Effector CD8-positive, alpha-beta T cell (primary cell): Measurements from ENCODE around the gene PERM1.
"Not testable (repeated sequence)": the region's sequence is repeated elsewhere in the genome, so short reads cannot be mapped to it uniquely, and the experiment has no call there.

ENCODE experiments used
- DNase-seq: peaks from one replicate; lab custom pipeline; 2025; lab: John Stamatoyannopoulos, UW

Gene PERM1

DNA sequence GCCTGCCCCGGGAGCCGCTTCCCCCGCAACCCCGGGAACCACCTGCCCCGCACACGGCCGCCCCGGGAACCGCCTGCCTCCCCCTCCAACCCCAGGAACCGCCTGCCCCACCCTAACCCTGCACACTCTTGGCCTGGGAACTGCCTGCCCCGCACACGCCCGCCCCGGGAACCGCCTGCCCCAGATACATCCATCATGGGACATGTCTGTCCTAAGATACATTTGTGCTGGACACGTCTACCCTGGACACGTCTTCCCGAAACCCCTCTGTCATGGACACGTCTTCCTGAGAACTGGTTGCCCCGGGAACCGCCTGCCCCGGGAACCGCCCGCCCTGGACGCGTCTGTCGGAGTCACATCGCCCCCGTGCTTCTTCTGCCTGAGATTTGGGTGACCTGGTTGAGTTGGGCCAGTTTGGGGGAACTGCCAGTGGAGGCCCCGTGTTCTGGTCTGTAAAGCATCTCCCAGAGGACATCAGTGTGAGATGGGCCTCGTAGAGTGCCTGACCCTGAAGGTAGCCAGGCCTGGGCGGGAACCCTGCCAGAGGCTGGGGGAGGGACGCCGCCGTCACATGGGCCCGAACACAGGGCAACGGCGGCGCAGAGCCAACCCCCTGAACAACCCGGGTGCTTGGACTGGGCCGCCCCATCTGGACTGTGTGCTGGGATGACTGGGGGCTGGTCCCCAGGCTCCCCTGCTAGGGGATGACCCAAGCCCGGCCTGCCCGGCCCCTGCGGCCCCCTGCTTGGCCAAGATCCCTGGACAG, 3.6 kb downstream of the PERM1 start:
- no peak for DNase-seq

DNA sequence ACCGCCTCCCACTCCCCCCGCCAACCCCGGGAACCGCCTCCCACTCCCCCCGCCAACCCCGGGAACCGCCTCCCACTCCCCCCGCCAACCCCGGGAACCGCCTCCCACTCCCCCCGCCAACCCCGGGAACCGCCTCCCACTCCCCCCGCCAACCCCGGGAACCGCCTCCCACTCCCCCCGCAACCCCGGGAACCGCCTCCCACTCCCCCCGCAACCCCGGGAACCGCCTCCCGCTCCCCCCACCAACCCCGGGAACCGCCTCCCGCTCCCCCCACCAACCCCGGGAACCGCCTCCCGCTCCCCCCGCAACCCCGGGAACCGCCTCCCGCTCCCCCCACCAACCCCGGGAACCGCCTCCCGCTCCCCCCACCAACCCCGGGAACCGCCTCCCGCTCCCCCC, 5.1 kb downstream of the PERM1 start:
- DNase-seq, result not testable (repeated sequence)

DNA sequence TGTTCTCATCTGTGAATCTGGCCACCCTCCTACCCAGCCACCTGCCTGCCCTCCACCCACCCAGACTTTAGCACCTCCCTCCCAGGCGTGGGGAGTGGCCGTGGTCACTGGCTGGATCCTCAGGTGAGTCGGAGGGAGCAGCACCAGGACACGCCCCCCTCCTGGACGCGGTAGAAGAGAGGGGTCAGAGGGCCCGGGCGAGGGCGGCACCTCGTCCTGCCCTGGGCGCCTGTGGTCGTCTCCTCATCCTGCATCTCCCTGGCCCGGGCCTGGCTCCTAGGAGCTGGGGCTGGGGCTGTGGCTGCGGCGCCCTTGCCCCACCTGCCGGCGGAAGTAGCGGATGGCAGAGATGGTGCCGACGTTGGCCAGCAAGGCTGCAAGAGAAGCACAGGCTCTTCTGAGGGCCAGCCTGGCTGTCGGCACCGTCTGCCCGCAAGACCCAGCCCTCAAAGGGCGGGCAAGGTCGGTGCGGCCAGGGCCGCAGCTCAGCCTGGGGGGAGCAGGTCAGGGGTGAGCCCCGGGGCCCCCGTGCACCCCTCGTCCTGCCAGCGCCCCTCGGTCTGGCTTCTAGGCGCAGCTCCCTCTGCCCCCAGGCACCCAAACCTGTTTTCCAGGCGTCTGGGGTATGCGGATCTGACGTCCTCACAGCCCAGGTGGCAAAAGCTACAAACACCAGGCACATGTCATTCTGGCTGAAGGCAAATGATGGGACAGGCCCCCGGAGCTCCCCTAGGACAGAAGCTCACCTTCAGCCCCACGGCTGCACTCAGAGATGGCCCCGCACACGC, 5.8 kb downstream of the PERM1 start:
- DNase-seq, result peak; percentile 37

DNA sequence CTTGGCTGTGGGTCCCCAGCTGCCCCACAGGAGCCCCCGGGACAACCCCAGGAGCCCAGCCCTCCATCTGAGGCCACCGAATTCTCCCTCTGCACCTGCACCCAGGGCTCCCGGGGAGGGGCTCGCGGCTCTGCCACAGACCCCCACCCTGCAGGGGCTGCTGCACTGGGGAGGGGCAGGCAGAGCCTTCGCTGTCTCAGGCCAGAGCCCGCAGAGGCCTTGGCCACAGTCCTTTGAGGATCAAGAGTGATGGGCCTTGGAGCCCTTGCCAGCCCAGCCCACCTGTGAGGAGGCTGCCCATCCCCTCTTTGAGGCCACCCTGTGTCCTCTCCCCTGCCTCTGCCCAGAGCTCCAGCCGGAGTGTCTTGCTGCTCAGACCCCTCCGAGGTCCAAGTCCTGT, 6.5 kb downstream of the PERM1 start:
- no peak for DNase-seq

DNA sequence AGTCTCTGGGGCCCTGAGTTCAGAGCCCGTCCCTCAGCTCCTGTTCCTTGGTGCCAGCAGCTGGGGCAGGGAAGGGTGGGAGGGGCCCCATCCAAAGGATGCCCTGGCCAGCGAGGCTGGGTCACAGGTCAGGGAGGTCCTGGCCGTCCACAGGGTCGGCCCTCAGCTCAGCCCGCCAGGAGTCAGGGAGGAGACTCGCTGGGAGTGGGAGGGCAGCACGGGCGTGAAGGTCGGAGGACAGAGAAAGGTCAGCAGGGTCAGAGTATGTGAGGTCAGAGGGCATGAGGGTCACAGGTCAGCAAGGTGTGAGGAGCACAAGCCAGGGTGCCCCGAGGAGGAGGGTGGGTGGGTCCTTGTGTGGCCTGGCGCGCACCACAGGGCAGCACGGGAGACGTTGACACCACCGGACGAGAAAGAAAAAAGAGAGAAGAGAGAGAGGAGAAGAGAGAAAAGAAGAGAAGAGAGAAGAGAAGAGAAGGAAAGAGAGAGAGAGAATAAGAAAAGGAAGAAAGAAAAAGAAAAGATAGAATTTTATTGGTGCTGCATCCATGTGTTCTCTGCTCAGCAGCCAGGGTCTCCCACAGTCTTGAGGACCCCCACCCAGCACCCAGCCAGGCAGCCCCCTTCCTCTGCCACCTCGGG, 7.1 kb downstream of the PERM1 start:
- DNase-seq, result no peak

DNA sequence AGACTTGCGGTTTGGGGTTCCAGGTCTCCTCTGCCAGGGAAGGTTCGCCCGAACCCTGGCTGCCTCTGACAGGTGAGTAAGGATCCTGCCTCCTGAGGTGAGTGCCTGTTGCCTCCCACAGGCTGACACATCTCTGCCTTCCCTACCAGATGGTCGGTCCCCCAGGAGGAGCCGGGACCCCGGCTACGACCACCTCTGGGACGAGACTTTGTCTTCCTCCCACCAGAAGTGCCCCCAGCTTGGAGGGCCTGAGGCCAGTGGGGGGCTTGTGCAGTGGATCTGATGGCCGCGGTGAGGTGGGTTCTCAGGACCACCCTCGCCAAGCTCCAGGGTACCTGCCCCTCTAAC, 7.6 kb downstream of the PERM1 start:
- DNase-seq, result no peak

DNA sequence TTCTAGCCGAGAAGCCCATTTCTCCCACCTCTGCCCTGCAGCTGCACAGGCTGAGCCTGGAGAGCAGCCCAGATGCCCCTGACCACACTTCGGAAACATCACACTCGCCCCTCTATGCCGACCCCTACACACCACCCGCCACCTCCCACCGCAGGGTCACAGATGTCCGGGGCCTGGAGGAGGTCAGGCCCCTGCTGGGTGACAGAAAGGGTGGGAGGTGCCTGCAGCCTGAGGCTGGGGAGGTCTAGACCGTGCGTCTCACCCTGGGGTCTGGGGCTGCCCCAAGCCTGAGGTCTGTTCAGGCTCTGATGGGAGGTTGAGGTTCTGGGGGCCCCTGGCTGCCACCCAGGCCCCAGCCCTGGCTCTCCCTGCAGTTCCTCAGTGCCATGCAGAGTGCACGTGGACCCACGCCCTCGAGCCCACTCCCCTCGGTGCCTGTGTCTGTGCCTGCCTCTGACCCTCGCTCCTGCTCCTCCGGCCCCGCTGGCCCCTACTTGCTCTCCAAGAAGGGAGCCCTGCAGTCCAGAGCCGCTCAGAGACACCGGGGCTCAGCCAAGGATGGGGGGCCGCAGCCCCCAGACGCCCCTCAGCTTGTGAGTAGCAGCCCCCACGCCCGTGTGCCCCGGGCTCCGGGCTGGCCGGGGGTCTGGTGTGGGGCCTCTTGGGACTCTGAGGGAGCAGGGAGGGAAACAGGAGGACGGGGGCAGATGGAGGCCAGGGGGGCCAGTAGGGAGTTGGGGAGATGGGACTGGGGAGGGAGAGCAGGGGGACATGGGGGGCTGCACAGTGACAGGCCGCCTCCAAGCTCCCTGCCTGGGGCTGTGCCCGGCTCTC, 8.2 kb downstream of the PERM1 start:
- DNase-seq, result no peak

DNA sequence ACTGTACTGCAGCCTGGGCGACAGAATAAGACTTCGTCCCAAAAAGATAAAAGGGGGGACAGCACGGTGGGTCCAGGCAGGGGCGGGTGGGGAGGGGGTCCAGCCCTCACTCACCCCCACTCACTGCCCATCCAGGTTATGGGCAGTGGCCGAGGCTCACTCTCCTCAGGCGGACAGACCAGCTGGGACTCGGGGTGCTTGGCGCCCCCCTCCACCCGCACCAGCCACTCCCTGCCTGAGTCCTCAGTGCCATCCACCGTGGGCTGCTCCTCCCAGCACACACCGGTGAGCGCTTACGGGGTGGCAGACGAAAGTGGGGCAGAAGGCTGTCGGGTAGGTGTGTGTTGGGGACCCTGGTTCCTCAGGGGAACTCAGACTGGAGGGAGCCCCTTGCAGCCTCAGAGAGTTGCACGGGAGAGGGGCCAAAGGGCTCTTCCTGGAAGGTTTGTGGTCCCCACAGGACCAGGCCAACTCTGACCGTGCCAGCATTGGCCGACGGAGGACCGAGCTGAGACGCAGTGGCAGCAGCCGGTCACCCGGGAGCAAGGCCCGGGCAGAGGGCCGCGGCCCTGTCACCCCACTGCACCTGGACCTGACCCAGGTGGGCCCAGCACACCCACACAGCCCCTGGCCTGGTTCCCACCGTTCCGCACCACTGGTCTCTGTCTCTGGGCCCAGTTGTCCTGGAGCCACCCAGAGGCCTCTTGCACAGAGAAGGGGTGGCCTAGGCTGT, 9.0 kb downstream of the PERM1 start:
- no peak for DNase-seq

DNA sequence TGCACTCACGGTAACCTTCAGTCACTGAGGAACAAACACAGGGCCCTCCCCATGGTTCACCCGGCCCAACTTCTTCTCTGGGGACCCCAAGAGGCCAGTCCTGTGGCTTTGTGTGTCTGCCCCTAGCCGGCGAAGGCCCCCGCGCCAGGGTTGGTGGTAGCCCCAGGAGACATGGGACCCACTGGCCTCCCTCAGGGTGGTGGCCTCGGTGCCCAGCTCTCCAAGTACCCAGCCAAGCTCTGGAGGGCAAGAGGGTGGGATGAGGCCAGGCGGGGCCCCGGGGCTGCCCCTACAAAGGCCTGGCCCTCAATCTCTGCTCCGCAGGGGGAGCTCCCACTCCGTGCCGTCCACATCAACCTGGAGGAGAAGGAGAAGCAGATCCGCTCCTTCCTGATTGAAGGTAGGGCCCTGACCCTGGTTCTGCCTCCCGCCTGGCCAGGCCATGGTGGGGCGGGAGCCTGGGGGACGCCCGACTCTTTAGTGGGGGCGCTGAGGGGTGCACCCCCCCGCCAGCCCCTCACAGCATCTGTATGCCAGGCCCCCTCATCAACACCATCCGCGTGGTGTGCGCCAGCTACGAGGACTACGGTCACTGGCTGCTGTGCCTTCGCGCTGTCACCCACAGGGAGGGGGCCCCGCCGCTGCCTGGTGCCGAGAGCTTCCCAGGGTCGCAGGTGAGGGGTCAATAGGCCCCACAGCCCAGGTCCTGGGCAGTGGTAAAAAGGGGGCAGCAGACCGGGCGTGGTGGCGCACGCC, 10.0 kb downstream of the PERM1 start:
- DNase-seq, result no peak

DNA sequence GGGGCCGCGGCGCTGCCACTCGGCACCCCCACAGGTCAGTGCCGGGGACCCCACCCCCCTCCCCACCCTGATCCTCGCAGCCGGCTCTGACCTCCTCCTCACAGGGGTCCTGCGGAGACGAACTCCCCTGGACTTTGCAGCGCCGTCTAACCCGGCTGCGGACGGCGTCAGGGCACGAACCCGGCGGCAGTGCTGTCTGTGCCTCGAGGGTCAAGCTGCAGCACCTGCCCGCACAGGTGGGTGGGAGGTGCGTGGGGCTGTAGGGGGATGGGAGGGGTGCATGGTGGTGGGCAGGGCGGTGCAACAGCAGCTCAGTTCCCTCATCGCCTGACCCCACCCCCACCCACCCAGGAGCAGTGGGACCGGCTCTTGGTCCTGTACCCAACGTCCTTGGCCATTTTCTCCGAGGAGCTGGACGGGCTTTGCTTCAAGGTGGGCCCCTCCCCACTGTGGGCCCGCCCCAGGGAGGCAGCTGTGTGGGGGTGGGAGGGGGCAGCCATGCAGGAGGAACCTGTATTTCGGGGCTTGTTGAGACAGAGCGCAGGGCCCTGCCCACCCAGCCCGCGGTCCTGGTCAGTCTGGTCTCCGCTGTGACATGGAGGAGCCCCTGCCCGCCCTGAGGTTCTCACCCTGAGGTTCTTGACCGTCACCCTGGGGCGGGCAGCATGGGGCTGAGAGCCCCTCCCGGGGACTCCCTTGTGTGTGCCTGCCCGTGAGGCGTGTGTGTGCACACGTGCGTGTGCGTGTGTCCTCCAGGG, 10.7 kb downstream of the PERM1 start:
- DNase-seq, result no peak

DNA sequence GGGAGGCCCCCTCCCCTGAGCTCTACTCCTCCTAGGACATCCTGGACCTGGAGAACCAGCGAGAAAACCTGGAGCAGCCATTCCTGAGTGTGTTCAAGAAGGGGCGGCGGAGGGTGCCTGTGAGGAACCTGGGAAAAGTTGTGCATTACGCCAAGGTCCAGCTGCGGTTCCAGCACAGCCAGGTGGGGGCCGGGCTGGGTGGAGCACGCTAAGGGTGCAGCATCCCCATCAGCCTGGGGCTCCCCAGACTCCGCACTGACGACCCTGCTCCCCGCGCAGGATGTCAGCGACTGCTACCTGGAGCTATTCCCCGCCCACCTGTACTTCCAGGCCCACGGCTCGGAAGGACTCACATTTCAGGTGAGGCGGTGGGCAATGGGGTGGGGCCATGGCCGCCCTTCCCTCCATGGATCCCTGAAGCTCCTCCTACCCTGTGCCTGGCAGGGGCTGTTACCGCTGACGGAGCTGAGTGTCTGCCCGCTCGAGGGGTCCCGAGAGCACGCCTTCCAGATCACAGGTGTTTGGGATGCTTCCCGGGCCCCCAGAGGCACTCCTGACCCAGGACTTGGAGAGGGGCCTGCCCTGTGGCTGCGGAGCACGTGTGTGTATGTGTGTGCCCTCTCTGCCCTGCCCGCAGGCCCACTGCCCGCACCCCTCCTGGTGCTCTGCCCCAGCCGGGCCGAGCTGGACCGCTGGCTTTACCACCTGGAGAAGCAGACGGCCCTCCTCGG, 11.5 kb downstream of the PERM1 start:
- no peak for DNase-seq

DNA sequence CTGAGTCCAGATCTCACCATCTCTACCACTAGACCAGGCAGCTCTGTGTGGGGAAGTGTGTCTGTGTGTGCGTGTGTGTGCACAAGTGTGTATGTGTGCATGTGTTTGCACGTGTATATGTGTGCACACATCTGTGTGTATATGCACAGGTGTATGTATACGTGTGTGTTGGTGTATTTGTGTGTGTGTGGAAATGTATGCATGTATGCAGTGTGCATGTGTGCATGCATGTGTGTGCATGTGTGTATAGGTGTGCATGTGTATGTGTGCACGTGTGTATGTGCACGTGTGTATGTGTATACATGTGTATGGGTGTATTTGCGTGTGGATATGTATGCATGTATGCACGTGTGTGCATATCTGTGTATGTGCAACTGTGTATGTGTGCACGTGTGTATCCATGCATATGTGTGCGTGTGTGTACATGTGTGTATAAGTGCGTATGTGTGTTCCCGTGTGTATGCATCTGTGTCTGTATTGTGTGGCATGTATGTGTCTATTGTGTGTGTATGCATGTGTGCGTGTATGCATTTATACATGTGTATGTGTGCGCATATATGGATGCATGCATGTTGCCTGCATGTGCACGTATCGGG, 12.5 kb downstream of the PERM1 start:
- no peak for DNase-seq

DNA sequence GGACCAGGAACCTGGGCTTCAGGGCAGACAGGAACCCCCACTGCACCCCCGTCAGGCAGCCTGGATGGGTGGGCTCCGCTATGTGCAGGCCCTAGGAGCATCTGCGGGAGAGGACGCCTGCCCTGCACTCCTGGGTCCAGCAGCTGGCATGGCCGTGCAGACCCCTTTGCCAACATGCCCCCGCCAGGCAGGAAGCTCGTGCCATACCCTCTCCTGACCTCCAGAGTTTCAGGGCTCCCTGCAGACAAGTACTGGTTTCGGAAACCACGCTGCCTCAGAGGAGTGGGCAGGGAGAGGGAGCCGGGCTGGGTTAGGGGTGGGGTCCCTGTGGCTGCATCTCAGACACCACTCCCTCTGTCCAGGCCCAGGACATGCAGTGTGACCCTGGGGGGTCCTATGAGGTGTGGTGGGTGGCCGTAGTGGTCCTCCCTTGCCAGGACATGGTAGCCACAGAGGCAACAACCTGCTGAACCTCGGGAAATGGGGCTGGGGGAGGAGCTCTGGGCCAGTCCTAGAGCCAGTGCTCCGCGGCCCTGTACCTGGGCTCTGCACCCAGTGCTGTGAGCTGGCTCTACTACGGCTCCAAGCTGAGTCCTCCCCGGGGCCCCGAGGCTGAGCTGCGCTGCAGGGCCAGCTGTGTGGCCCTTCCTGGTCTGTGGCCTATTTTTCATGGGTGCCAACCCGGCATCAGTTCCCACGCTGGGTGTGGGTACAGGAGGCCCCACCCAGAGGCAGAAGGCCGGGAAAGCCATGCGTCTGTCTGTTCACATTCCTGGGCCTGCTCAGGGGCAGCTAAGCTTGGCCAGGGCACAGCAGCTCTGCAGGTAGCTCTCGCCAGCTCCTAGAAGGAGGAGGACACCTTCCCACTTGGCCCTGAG, 14.2 kb downstream of the PERM1 start:
- DNase-seq, result no peak

DNA sequence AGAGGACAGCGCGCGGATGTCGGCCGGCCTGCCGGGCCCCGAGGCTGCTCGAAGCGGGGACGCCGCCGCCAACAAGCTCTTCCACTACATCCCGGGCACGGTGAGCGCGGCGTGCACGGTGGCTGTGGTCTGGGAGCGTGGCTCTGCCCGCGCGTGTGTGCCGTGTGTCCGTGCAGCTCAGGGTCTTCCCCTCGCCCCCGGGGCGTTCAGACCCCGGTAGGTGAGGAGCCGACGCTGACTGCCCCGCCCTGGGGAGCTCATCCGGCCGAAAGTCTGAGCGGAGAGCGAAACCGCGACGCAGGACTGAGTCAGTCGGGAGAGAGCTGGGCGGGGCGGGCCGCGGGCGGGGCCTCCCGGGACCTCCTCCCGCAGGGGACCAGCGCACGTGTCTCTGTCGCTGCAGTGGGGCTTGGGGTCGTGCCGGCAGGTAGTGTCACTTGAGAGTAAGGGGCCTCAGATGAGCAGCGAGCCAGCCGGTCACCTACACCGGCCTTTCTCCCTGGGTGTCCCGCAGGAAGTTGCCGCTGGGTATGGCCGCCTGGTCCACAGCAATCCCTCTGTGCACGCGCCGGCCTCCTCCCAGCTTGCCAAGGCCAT, 15.1 kb downstream of the PERM1 start:
- DNase-seq, result peak; percentile 47

DNA sequence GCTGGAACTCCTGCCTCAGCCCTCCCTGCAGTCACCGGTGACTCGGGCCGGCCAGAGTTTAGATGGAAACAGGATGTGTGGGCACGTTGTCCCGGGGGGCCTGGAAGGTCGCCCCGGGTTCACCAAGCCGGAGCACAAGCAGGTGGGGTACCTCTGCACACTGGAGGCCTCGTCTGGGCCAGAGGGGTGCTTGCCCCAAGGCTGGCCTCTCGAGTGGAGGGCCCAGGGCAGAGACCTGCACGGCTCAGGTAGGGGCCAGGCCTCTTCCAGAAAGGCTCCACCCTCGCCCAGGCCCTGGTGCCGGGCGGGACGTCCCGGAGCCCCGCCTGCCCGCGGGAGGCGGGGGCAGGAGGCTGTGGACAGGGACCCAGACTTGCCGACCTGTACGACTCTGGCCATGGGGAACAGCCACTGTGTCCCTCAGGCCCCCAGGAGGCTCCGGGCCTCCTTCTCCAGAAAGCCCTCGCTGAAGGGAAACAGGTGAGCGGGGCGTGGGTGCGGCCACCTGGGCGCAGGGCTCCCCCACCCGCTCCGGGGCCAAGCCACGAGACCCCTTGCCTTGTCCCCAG, 15.7 kb downstream of the PERM1 start, which contains the start of gene PLEKHN1:
Gene PLEKHN1, plus strand, starts transcription at position 348 of the 569 bp plus-strand sequence. Its CDS starts 50 bp downstream, at position 398.
- DNase-seq, result no peak

DNA sequence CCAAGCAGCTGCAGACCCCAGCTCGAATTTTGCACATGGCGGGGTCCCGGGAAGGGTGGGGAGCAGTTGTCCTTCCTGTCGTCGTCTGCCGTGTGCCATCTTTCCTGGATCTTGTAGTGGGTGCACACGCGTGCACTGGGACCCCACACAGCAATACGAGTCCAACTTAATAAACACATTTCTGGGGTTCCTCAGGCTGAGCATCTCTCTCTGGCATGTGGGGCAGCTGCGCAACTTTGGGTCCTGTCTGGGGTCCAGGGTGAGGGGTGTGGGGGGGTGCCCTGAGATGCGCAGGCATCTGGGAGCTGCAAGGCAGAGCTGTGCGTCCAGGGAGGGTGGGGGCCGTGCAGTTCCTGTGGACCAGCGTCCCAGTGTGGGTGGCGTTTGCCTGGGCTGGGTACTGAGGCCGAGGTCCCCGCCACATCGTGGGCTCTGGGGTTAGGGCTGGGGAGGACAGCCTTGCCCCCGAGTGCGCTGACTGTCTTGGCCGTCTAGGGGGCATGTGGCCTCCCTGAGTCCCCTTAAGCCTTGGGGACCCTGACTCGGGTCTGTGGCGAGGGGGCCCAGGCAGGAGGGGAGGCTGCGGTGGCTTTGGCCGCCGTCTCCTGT, 16.3 kb downstream of the PERM1 start:
- no peak for DNase-seq
